GM19468 (cell line): ENCODE data around the gene KSR2.

Source experiments
- ATAC-seq: cut with Tn5 transposase; IDR thresholded peaks from one replicate; pipeline ENCODE4 v1.9.1; 2021; ENCODE audit warnings: mild to moderate bottlenecking, moderate library complexity, moderate number of reproducible peaks; ENCODE audit not compliant: unreplicated experiment; ENCODE audit errors: extremely low read depth

Gene KSR2

GRCh38 chr12:117718141-117718540, 250.6 kb downstream of the KSR2 start:
- ATAC-seq, result no peak

- no peak for ATAC-seq
Observed at GRCh38 chr12:117714203-117714602, 254.6 kb downstream of the KSR2 start.

- no peak for ATAC-seq
Observed at GRCh38 chr12:117710121-117710520, 258.7 kb downstream of the KSR2 start.

- ATAC-seq, result no peak
Observed at GRCh38 chr12:117707861-117708260, 260.9 kb downstream of the KSR2 start.

- ATAC-seq, result no peak
Observed at GRCh38 chr12:117703584-117703983, 265.2 kb downstream of the KSR2 start.

- ATAC-seq, result no peak
Observed at GRCh38 chr12:117702741-117703140, 266.0 kb downstream of the KSR2 start.

GRCh38 chr12:117699575-117699974, 269.2 kb downstream of the KSR2 start:
- ATAC-seq, result no peak

GRCh38 chr12:117699118-117699517, 269.7 kb downstream of the KSR2 start:
- ATAC-seq, result no peak

- no peak for ATAC-seq
Observed at GRCh38 chr12:117695956-117696355, 272.8 kb downstream of the KSR2 start.

GRCh38 chr12:117692512-117692911, 276.3 kb downstream of the KSR2 start:
- no peak for ATAC-seq

- no peak for ATAC-seq
Observed at GRCh38 chr12:117689857-117690256, 278.9 kb downstream of the KSR2 start.

GRCh38 chr12:117688446-117688845, 280.3 kb downstream of the KSR2 start:
- no peak for ATAC-seq

GRCh38 chr12:117686911-117687377, 281.8 kb downstream of the KSR2 start:
- ATAC-seq, result no peak

GRCh38 chr12:117686210-117686609, 282.6 kb downstream of the KSR2 start:
- no peak for ATAC-seq

- ATAC-seq, result no peak
Observed at GRCh38 chr12:117685110-117685926, 283.5 kb downstream of the KSR2 start.

GRCh38 chr12:117684471-117684870, 284.3 kb downstream of the KSR2 start:
- ATAC-seq, result no peak

- no peak for ATAC-seq
Observed at GRCh38 chr12:117680312-117680711, 288.5 kb downstream of the KSR2 start.

- ATAC-seq, result no peak
Observed at GRCh38 chr12:117679776-117680175, 289.0 kb downstream of the KSR2 start.

GRCh38 chr12:117674763-117675162, 294.0 kb downstream of the KSR2 start:
- ATAC-seq, result no peak

- no peak for ATAC-seq
Observed at GRCh38 chr12:117674313-117674712, 294.5 kb downstream of the KSR2 start.

GRCh38 chr12:117671734-117672133, 297.1 kb downstream of the KSR2 start:
- ATAC-seq, result no peak

- no peak for ATAC-seq
Observed at GRCh38 chr12:117664169-117664568, 304.6 kb downstream of the KSR2 start.
